SKM-1 treated with dmso at 0.1 percent for 144 hours (cell line): ENCODE measurements around the gene COL5A3.
"Not testable (repeated sequence)": the region's sequence is repeated elsewhere in the genome, so short reads cannot be mapped to it uniquely, and the experiment has no call there.

Experiments used
- DNase-seq: peaks from one replicate; lab custom pipeline; 2025; ENCODE audit not compliant: unreplicated experiment; lab: John Stamatoyannopoulos, UW

COL5A3 gene

DNA sequence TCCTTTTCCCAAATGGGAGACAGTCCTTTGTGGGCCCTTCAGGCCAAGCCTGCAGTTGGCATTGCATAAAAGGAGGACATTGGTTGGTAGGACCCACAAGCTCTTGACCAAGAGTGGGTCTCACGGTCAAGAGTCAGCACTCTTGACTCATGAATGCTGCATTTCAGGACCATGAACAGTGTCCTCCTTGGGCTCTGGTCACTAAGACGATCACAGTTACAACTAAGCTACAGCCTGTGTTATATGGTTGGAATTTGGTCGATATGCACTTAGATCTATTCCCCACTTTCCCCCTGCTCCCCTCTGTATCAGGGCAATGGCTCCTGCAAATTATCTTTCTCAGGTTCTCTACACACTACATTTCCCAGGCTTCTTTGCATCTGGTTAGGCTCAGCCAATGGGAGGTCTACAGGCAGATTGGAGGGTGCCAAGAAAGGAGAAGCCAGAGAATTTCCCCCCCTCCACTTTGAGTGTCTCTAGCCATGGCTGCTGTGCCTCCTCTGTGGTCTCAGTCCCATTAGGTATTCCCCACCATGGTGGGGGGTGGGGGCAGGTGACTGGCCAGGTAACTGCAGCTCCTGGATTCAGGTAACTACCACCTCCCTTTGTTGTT is 70.9 kb downstream of the COL5A3 start:
- no peak for DNase-seq

DNA sequence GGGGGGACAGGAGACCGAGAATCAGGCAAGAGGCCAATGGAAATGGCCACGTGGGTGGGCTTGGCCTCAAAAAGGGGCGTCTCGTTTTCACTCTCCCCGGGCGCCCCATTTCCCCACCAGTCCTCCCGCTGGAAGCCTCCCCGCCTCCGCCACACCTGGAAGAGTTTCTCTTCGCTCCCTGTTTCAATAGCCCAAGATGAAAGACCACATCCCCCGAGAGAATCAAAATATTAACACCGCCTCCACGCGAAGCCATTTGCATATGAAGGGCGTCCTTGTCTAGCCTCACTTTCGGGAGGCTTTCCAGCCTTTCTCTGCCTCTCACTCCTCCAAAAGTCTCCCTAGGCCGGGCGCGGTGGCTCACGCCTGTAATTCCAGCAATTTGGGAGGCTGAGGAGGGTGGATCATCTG is 73.3 kb downstream of the COL5A3 start:
- no peak for DNase-seq

DNA sequence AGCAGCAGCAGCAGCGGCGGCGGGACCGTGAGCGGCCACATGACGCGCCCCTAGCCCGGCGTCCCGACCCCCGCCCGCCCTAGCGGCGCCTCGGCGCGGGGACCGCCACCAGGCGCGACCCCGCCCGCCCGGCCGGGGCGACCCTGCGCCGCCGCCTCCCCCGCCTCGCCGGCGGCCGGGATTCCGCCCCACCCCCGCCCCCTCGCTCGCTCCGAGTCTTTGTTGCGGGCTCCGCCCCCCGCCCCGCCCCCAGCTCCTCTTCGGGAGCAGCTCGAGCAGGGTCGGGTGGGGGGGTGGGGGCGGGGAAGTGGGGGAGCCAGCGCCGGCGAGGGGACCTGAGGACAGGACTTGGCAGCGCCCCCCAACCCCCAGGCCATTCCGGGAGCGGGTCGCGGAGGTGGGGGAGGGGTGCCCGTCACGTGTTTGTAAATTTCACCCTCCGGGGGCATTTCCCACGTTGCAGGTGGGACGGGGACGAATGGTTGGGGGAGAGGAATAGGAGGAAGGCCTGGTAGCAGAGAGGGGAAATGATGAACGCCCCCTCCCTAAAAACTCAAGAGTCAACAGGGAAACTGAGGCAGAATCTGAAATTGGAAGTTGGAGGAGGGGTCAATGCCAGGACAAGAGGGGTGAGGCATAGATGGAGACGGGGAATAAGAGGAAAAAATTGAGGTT is 73.8 kb downstream of the COL5A3 start, which contains the start of gene OLFM2:
TSS of gene OLFM2 (minus strand) at position 190 of the 675 bp plus-strand sequence. CDS start at position 41, 149 bp downstream.
- no peak for DNase-seq

DNA sequence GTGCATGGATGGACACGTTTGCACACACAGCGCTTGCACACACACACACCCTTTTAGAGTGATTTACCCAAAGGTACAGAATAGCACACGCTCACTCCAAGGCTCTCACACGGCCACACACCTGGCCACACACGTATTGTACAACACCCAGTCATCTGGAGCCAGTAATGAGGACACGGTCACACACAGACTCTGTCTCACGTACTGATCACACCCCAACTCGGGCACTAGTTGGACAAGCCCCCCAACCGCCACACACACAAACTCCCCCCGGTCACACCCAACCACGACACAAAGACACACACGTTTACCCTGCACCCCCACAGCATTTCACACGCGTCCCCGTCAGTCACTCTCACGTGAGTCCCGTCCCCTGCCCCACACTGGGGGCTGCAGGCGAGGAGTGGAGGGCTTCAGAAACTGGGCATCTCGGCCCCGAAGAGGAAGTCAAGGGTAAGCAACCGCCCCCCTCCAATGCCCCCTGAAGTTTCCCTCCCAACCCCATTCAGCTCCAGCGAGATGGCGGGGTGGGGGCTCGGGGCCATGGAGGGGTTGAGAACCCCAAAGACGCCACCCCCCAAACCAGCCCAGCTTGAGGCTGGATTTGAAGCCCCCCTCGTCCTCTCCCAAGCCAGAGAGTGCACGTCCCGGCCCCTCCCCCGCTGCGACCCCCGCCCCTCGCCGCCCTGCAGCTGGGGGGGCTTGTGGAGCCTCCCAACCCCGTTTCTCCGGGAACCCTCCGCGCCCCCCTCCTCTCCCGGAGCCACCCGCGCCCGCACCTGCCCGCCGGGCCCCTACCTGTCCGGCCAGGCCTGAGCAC is 74.6 kb downstream of the COL5A3 start:
- no peak for DNase-seq

DNA sequence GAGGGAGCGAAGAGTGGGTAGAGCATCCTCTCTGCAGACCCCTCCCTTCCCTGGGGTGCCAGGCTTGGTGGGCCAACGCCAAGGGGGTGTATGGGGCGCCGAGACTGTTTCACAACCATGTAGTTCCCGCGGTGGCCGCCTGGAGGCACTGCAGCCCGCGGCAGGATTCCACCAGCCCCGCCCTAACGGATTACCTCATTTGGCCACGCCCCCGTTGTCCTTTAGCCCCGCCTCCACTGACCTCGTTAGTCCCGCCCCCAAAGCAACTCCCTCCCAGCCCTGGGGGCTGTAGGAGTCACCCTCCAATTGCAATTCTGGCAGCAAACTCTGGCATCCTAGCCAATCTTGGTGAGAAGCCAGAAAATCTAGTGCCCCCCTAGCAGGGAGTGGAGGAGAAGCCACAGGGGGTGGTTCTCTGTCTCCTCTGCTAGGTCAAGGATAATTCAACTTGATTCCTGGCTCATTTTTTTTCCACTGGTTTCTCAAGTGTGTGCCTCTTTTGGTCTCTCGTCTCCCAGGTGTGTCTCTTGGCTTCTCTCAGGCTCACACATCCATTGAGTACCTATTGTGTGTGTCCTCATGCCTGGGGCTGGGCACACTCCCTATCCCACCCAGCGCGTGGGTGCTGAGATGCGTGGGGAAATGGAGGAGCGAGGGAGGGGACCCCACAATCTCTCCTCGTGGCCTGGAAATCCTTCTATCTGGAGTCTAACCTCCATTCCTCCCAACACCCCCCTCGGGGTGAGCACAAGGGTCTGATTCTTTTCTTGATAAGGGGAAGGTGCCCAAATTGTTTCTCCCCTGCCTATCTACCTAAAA is 76.0 kb downstream of the COL5A3 start:
- peak; percentile 49 for DNase-seq

DNA sequence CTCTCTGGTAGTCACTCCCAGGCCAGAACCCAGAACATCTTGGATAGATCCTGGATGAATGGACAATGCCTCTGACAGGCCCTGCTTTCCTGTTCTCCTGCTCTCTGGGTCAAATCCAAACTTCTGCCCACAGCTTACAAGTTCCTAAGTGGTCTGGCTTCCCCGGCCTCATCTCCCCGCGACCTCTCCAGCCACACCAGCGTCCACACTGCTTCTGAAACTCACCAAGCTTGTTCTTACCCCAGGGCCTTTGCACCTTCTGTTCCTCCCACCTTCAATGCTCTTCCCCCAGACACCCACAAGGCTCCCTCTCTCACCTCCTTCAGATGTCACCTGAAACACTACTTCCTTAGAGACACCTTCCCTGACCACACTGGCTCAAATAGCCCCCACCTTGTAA is 77.5 kb downstream of the COL5A3 start:
- DNase-seq, result no peak

DNA sequence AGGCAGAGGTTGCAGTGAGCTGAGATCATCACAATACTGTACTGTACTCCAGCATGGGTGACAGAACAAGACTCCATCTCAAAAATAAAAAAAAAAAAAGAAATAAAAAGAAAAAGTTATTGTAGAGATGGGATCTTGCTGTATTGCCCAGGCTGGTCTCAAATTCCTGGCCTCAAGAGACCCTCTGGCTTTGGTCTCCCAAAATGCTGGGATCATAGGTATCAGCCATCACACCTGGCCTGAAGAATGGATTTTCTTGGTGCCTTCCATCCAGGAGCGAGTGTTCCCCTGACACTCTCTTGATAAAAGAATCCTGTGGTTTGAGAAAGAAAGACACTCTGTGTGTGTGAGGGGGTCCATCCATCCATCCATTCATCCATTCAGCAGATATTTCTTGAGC is 78.7 kb downstream of the COL5A3 start:
- no peak for DNase-seq

DNA sequence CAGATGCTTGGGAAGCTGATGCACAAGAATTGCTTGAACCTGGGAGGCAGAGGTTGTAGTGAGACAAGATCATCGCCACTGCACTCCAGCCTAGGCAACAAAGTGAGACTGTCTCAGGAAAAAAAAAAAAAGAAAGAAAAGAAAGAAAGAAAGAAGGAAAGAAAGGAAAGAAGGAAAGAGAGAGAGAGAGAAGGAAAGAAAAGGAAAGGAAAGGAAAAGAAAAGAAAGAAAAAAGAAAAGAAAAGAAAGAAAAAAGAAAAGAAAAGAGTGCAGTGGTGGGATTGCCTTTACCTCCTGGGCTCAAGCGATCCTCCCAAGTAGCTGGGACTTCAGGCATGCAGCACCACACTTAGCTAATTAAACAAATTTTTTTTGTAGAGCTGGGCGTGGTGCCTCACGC is 86.9 kb downstream of the COL5A3 start:
- no peak for DNase-seq

DNA sequence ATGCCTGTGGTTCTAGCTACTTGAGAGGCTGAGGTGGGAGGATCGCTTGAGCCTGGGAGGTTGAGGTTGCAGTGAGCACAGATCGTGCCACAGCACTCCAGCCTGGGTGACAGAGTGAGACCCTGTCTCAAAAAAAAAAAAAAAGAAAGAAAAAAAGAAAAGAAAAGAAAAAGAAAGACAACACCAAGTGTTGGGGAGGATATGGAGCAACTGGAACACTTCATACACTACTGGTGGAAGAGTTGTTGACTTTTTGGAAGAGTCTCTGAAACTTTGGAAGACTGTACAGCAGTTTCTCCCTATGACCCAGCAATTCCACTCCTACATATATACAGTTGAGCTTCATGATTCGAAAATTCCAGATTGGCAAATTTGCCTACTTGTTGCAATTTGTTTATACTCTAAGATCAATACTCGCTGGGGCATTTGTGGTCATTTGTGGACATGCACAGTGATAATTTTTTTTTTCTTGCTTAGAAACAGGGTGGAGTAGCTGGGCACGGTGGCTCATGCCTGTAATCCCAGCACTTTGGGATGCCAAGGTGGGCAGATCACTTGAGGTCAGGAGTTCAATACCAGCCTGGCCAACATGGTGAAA is 87.4 kb downstream of the COL5A3 start:
- not testable (repeated sequence) for DNase-seq

DNA sequence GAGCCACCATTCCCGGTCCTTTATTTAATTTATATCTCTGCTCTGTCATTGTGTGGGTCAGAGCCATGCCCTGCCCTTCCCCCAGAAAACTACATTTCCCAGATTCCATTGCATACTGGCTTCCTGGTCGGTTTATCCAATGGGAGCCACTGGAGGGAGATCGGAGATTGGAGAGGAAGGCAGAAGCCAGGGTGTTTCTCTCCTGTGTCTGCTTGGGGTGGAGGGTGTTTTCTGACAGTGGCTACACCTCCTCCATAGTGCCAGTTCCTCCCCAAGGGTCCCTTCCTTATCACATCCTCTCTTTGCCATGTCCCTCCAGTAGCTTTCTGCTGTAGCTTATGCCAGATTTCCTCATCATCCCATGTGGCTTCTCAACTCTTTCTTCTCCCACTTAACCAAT is 93.0 kb downstream of the COL5A3 start:
- peak; percentile 47 for DNase-seq

DNA sequence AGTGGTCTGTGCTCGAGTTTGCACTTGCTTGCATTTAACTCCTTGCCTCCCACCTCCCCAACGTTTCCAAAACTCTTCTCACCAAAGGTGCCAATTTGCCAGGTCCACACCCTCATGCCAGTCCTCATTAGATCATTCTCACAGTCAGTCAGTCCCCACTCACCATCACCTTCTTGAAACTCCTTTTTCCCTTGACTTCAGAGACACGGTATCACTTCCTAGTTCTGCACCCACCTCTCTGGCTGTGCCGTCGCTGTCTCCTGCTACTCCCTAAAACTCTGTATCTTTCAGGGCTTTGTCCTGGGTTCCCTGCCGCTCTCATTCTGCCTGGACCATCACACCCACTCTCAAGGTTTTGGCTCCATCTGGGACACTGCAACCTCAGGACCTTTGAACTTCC is 93.6 kb downstream of the COL5A3 start:
- DNase-seq, result no peak

DNA sequence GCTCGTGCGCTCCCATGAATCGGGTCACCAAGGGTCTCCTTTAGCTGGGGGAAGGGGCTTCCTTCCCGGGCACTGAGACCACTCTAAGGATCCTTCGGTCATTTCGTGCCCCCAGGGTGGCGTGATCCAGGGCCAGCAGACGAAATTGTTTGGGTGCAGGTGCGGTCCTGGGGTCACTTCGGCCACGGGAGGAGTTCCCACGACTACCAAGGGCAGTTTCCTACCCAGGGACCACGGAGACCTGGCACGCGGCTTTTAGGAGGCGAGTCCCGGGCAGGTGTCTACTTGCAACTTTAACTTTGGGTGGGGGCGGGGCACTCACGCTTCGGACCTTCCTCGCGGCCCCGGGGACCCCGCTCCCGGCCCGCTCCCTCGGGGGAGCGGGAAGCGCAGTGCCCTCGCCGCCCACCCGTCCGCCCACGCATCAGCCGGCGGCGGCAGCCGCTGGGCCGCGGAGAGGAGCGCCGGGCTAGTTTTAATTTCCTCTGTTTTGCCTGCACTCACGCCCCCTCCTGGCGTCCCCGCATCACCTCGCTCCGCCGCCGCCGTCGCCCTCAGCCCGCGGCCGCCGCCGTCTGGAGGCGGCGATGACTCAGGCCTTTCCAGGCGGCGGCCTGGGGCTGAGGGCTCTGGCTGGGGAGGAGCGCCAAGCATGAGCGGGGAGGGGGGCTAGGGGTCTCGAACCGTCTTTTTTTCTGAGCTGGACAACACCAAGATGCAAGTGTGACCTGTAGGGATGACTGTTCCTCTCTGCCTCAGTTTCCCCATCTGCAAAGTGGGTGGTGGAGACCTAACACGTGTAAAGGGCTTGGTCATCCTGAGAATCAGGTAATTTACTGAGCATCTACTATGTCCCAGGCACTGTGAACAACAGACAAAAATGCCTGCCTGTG is 95.7 kb downstream of the COL5A3 start:
- DNase-seq, result peak; percentile 88

DNA sequence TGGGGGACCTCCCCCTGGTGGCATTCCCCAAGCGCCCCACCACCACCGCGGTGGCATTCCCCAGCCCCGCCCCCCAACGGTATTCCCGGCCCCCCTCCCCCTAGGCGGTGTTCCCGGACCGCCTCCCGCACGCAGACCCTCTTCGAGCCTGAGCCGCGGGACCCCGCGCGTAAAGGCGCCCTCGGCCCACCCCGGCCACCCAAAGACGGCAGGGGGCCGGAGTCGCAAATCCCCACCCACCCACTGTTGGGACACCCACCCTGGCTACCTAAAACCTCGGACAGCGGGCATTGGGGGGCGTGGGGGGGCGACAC is 96.3 kb downstream of the COL5A3 start:
- no peak for DNase-seq

DNA sequence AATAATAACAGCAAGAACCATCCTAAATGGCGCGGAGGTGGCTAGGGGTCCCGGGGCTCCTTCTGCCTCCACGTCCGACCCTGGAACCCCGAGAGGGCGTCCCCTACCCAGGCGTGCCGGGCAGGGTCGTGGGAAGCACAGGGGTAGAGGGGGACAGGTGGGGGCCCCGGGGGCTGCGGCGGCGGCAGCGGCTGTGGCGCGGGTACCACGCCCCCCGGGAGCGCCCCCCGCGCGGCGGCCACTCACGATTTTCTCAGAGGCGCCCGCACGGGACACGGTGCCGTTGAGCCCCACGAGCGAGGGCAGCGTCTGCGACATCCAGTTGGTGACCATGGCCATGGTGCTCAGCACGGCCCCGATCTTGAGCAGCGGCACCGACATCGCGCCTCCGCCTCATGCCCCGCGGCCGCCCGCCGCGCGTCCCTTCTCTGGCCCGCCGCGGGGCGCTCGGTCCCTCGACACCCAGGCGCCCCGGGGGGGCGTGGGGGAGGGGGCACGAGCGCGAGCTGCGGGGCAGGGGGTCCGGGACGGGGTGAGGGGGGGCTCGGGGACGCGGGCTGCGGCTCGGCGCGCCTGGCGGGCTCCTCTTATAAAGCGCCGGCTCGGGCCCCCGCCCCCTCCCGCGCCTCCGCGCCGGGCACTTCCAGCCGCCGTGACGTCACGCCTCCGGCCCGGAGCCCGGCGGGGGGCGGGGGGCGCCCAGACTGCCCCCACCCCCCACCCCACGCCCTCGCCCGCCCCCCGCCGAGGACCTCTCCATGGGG is 96.9 kb downstream of the COL5A3 start:
- no peak for DNase-seq

DNA sequence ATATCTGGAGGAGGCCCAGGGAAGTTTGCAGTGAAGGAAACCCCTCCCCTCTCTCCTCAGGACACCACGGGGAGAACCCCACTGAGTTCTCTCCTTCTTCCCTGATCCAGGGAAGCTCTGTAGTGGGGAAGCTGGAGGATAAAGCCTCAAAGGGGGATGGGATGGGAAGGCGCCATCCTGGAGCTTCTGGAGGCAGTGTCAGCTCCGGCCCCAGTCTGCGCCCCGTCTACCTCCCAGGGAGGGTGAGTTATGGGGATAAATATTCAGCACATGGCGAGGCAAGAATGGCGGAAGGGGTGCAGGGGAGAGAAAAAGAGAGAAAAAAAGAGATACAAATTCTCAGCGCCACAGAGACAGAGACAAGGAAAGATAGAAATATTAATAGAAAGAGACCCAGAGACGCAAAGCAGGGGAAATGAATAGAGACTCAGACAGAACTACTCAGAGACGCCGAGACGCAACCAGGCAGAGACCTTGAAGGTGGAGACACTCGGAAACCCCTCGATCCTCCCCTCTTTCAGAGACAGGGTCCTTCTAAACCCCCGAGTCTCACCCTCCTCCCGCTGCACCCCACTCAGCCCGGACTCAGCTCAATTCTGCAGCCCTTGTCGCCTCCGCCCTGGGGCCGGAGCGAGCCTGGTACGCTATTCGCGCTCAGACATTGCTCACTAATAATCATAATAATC is 97.6 kb downstream of the COL5A3 start:
- DNase-seq, result no peak

DNA sequence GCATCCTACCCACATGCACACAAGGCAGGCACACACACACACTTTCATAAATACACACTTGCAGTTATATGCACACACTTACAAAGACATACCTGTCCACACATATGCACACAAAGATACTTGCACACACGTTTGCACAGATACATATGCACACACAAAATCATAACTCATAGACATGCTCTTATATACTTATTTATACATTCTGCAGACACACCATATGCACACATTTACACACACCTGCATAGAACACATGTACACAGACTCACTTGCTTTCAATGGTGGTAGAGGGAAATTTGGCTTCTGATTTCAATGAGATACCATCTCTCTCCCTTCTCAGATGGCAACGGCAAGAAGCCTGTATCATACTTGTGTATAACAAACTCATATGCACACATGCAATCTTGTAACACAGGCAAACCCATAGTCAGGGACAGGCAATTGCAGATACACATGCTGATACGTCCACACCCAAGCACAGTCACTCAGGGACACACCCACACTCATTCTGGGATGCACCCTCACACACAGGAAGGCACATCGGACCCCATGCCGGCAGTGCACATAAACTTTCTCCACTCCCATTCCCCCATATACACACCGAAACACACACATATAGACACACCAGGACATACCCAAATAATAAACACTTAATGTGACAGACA is 98.6 kb downstream of the COL5A3 start:
- no peak for DNase-seq

DNA sequence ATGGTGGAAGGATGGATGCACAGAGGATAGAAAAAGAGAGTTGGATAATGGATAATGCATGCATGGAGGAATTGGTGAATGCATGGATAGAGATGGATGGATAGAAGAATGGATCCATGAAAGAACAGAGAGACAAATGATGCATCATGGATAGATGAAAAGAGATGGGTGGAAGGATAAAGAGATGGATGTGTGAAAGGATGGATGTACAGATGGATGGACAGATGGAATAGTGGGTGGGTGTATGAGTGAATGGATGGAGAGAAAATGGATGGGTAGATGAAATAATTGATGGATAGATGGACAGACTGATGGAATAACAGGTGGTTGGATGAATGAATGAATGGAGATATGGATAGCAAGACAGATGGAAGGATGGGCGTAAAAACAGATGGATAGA is 99.7 kb downstream of the COL5A3 start:
- DNase-seq, result no peak
